ENCODE data around the gene TTLL10.

DNA sequence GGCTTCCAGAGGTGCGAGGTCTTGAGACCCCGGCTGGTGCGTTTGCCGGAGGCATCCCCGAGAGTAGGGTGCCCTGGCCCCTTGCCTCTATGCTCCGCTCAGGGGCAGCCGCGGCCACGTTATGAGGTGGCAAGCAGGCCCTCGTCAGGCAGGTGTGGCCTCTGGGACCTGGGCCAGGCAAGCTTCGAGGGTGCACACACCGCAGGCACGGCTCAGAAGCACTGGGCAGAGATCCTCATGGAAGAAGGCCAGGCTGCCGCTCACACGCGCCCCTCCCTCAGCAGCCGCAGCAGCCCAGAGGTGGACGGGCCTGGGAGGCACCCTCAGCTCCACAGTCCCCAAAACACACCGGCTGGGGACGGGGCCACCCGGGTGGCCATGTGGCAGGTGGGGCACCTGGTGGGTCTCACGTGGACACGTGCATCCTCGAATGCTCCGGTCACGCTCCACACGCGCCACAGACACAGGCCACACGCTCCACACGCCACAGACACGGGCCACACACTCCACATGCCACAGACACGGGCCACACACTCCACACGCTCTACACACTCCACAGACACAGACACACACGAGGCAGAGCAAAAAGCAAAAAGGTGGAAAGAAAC is 51.7 kb downstream of the TTLL10 start:
- no peak for TF ChIP-seq YY1 (IDR thresholded peaks at IDR 0.05; ENCODE audit: insufficient read depth, insufficient read length)
- no peak for TF ChIP-seq ZNF274 (IDR thresholded peaks at IDR 0.05; ENCODE audit: low read depth, low read length)

Data from NT2/D1 (cell line).